Measurements from ENCODE around the gene ELFN1.

Gene ELFN1

GRCh38 chr7:1654738-1655475 is 15.2 kb upstream of the ELFN1 start:
- TF ChIP-seq CTCF (IDR thresholded peaks at IDR 0.05; ENCODE audit: low read depth, low read length), result no peak
- H3K4me3 ChIP-seq (ENCODE audit: low read depth, low read length), result no peak overlapping the region

- no peak overlapping the region for H3K4me3 ChIP-seq (ENCODE audit: low read depth, low read length)
- no peak for TF ChIP-seq CTCF (IDR thresholded peaks at IDR 0.05; ENCODE audit: low read depth, low read length)
Observed at GRCh38 chr7:1659696-1660095, 10.4 kb upstream of the ELFN1 start.

- H3K4me3 ChIP-seq (ENCODE audit: low read depth, low read length), result no peak overlapping the region
- TF ChIP-seq CTCF (IDR thresholded peaks at IDR 0.05; ENCODE audit: low read depth, low read length), result no peak
Observed at GRCh38 chr7:1661461-1661860, 8.6 kb upstream of the ELFN1 start.

- no peak for TF ChIP-seq CTCF (IDR thresholded peaks at IDR 0.05; ENCODE audit: low read depth, low read length)
- H3K4me3 ChIP-seq (ENCODE audit: low read depth, low read length), result no peak overlapping the region
Observed at GRCh38 chr7:1662101-1662500, 8.0 kb upstream of the ELFN1 start.

GRCh38 chr7:1662767-1663166 is 7.3 kb upstream of the ELFN1 start:
- no peak for TF ChIP-seq CTCF (IDR thresholded peaks at IDR 0.05; ENCODE audit: low read depth, low read length)
- H3K4me3 ChIP-seq (ENCODE audit: low read depth, low read length), result no peak overlapping the region

- no peak for TF ChIP-seq CTCF (IDR thresholded peaks at IDR 0.05; ENCODE audit: low read depth, low read length)
- H3K4me3 ChIP-seq (ENCODE audit: low read depth, low read length), result no peak overlapping the region
Observed at GRCh38 chr7:1663223-1663622, 6.9 kb upstream of the ELFN1 start.

GRCh38 chr7:1663857-1664651 is 6.0 kb upstream of the ELFN1 start:
- no peak overlapping the region; the same call in 1 of the 2 replicates for H3K4me3 ChIP-seq (ENCODE audit: low read depth, low read length)
- 0 out of 2 replicates have a peak, but pooled peaks have one; percentile 2 for TF ChIP-seq CTCF (IDR thresholded peaks at IDR 0.05; ENCODE audit: low read depth, low read length)
